Neural progenitor cell (in vitro differentiated cells): Measurements from ENCODE around the gene LRFN2. TPM values are rescaled to one million over a fixed set of nuclear protein-coding genes. Genes with fewer than 3 reads are reported as not detected.

Experiments used
- DNase-seq: peaks from one replicate; pipeline ENCODE4 v3.0.0-alpha.2; 2016; ENCODE audit warnings: low spot score
- H2AFZ ChIP-seq: fragments of 200-600 bp; sonication (generic); replicated peaks from 2 replicates; pipeline ENCODE4 v1.6.1; 2016; ENCODE audit warnings: antibody characterized with exemption
- H3F3A ChIP-seq: fragments of 200-600 bp; sonication (generic); 2 replicates; pipeline ENCODE4 v1.6.1; 2016; ENCODE audit warnings: antibody characterized with exemption, low read depth
- H3K27ac ChIP-seq: fragments of 200-600 bp; sonication (generic); 2 replicates; pipeline ENCODE4 v1.5.1; 2016; ENCODE audit warnings: mild to moderate bottlenecking
- H3K27me3 ChIP-seq: fragments of 200-600 bp; sonication (generic); 2 replicates; pipeline ENCODE4 v1.6.1; 2016; ENCODE audit warnings: mild to moderate bottlenecking, moderate library complexity
- H3K36me3 ChIP-seq: fragments of 200-600 bp; sonication (generic); 2 replicates; pipeline ENCODE4 v1.5.1; 2016
- H3K4me1 ChIP-seq: fragments of 200-600 bp; sonication (generic); 2 replicates; pipeline ENCODE4 v1.6.1; 2016; ENCODE audit warnings: mixed run types
- H3K4me2 ChIP-seq: fragments of 200-600 bp; sonication (generic); 2 replicates; pipeline ENCODE4 v1.6.1; 2016
- H3K4me3 ChIP-seq: fragments of 200-600 bp; sonication (generic); 2 replicates; pipeline ENCODE4 v1.5.1; 2016
- H3K79me2 ChIP-seq: fragments of 200-600 bp; sonication (generic); 2 replicates; pipeline ENCODE4 v1.6.1; 2016; ENCODE audit warnings: low read depth
- H3K9ac ChIP-seq: fragments of 200-600 bp; sonication (generic); 2 replicates; pipeline ENCODE4 v1.6.1; 2016
- H3K9me3 ChIP-seq: fragments of 200-600 bp; sonication (generic); 2 replicates; pipeline ENCODE4 v1.5.1; 2016; ENCODE audit warnings: low read depth
- H4K20me1 ChIP-seq: fragments of 200-600 bp; sonication (generic); 2 replicates; pipeline ENCODE4 v1.6.1; 2016; ENCODE audit warnings: low read depth
- H3K27ac Mint-ChIP-seq: 3 replicates; pipeline ENCODE4 v1.8.0; 2021; ENCODE audit warnings: mixed read lengths
- H3K27me3 Mint-ChIP-seq: 2 replicates; pipeline ENCODE4 v1.8.0; 2022; ENCODE audit warnings: low read depth, mild to moderate bottlenecking, inconsistent platforms, moderate library complexity, mixed read lengths; ENCODE audit not compliant: insufficient read depth
- H3K36me3 Mint-ChIP-seq: 3 replicates; pipeline ENCODE4 v1.8.0; 2021; ENCODE audit warnings: mixed read lengths
- H3K4me1 Mint-ChIP-seq: 3 replicates; pipeline ENCODE4 v1.8.0; 2021; ENCODE audit warnings: mixed read lengths
- H3K4me3 Mint-ChIP-seq: 3 replicates; pipeline ENCODE4 v1.8.0; 2021; ENCODE audit warnings: mild to moderate bottlenecking, moderate library complexity, mixed read lengths
- H3K9me3 Mint-ChIP-seq: 3 replicates; pipeline ENCODE4 v1.8.0; 2020; ENCODE audit warnings: mixed read lengths
- CTCF ChIP-seq: fragments of 200-600 bp; sonication (generic); IDR thresholded peaks from 2 replicates; pipeline ENCODE4 v1.5.1; 2017; ENCODE audit warnings: antibody characterized with exemption, mild to moderate bottlenecking
- EZH2 ChIP-seq: fragments of 200-600 bp; sonication (generic); IDR thresholded peaks from 2 replicates; pipeline ENCODE4 v1.6.1; 2017; ENCODE audit warnings: antibody characterized with exemption, mild to moderate bottlenecking, moderate library complexity
- EZH2phosphoT487 ChIP-seq: fragments of 200-600 bp; sonication (generic); IDR thresholded peaks from 2 replicates; pipeline ENCODE4 v1.6.1; 2017; ENCODE audit warnings: antibody characterized with exemption
- total RNA-seq: library from RNA; depleted of rRNA; stranded (reverse); fragments of >200 nt; gene quantifications from 2 replicates; pipeline ENCODE4 v1.2.3, GENCODE V29; 2015; ENCODE audit warnings: low replicate concordance

The LRFN2 gene
- total RNA-seq, 1 donor from 2014 or later = not detected

- Histone ChIP-seq H3K27me3 (no peaks in the 10 kb centered on the region), H3K27ac (peak overlapping the region; percentile 31), H2AFZ (no peak overlapping the region), H3K4me2 (peak overlapping the region; percentile 62), H3F3A (peaks cover 37% of the 10 kb centered on the region), H3K9ac (no peak overlapping the region), H3K9me3 (no peaks in the 10 kb centered on the region), H3K79me2 (no peaks in the 10 kb centered on the region), H3K4me3 (no peak overlapping the region), H3K4me1 (peaks cover 56% of the 10 kb centered on the region), H4K20me1 (peaks cover 4% of the 10 kb centered on the region), H3K36me3 (no peaks in the 10 kb centered on the region)
- Mint-ChIP-seq H3K9me3 (no peaks in the 10 kb centered on the region), H3K4me1 (peaks cover 54% of the 10 kb centered on the region), H3K4me3 (peak overlapping the region; percentile 8), H3K27me3 (peaks cover 31% of the 10 kb centered on the region), H3K27ac (peak overlapping the region; percentile 92), H3K36me3 (no peaks in the 10 kb centered on the region)
- TF ChIP-seq CTCF = no peak
- TF ChIP-seq EZH2phosphoT487 = no peak
- no peak for TF ChIP-seq EZH2
- DNase-seq = peak; percentile 82
These were observed 243.1 kb downstream of the LRFN2 start for GRCh38 chr6:40343877-40344565.

GRCh38 chr6:40343318-40343876, 243.8 kb downstream of the LRFN2 start:
- Histone ChIP-seq H3K27ac (no peak overlapping the region), H3K4me3 (no peak overlapping the region), H3K4me2 (peak overlapping the region; percentile 62), H3K9ac (no peak overlapping the region), H3F3A (peaks cover 37% of the 10 kb centered on the region), H3K36me3 (no peaks in the 10 kb centered on the region), H3K79me2 (no peaks in the 10 kb centered on the region), H3K9me3 (no peaks in the 10 kb centered on the region), H2AFZ (no peak overlapping the region), H3K4me1 (peaks cover 50% of the 10 kb centered on the region), H4K20me1 (peaks cover 4% of the 10 kb centered on the region), H3K27me3 (no peaks in the 10 kb centered on the region)
- H3K9me3 Mint-ChIP-seq = no peaks in the 10 kb centered on the region
- TF ChIP-seq CTCF (no peak), EZH2 (no peak), EZH2phosphoT487 (no peak)
- no peak overlapping the region for H3K27ac Mint-ChIP-seq
- no peaks in the 10 kb centered on the region for H3K36me3 Mint-ChIP-seq
- H3K4me1 Mint-ChIP-seq = peaks cover 54% of the 10 kb centered on the region
- peaks cover 35% of the 10 kb centered on the region for H3K27me3 Mint-ChIP-seq
- H3K4me3 Mint-ChIP-seq = no peak overlapping the region
- DNase-seq = no peak

- Histone ChIP-seq H3K4me3 (no peak overlapping the region), H3K9ac (no peak overlapping the region), H3K9me3 (no peaks in the 10 kb centered on the region), H3K27me3 (no peaks in the 10 kb centered on the region), H4K20me1 (peaks cover 4% of the 10 kb centered on the region), H3K27ac (no peak overlapping the region), H3F3A (peaks cover 37% of the 10 kb centered on the region), H3K4me1 (peaks cover 43% of the 10 kb centered on the region), H2AFZ (no peak overlapping the region), H3K36me3 (no peaks in the 10 kb centered on the region), H3K79me2 (no peaks in the 10 kb centered on the region), H3K4me2 (peak overlapping the region; percentile 62)
- H3K4me1 Mint-ChIP-seq = peaks cover 48% of the 10 kb centered on the region
- no peak overlapping the region for H3K27ac Mint-ChIP-seq
- DNase-seq = peak; percentile 42
- H3K36me3 Mint-ChIP-seq = no peaks in the 10 kb centered on the region
- H3K4me3 Mint-ChIP-seq = peak overlapping the region; percentile 33
- TF ChIP-seq CTCF = no peak
- no peak for TF ChIP-seq EZH2
- no peak for TF ChIP-seq EZH2phosphoT487
- peaks cover 35% of the 10 kb centered on the region for H3K27me3 Mint-ChIP-seq
- H3K9me3 Mint-ChIP-seq = no peaks in the 10 kb centered on the region
These were observed 244.4 kb downstream of the LRFN2 start for GRCh38 chr6:40342723-40343122.
